ENCODE results near the gene JAKMIP2.

JAKMIP2 gene

GRCh38 chr5:147786142-147786541, 3.6 kb upstream of the JAKMIP2 start:
- DNase-seq: no peak

GRCh38 chr5:147784146-147784987, 1.8 kb upstream of the JAKMIP2 start:
- no peak for DNase-seq

GRCh38 chr5:147780924-147781573, 1.5 kb downstream of the JAKMIP2 start:
- no peak for DNase-seq

- DNase-seq: no peak
These were observed 2.8 kb downstream of the JAKMIP2 start for GRCh38 chr5:147779694-147780093.

- no peak for DNase-seq
These were observed 5.5 kb downstream of the JAKMIP2 start for GRCh38 chr5:147776989-147777388.

- no peak for DNase-seq
These were observed 8.9 kb downstream of the JAKMIP2 start for GRCh38 chr5:147773587-147773986.

GRCh38 chr5:147773139-147773538, 9.4 kb downstream of the JAKMIP2 start:
- no peak for DNase-seq

- DNase-seq: no peak
These were observed 15.5 kb downstream of the JAKMIP2 start for GRCh38 chr5:147767048-147767447.

- DNase-seq: no peak
These were observed 18.6 kb downstream of the JAKMIP2 start for GRCh38 chr5:147763791-147764525.

GRCh38 chr5:147760086-147760875, 22.2 kb downstream of the JAKMIP2 start:
- no peak for DNase-seq

GRCh38 chr5:147759441-147759840, 23.1 kb downstream of the JAKMIP2 start:
- no peak for DNase-seq

- DNase-seq: no peak
These were observed 26.0 kb downstream of the JAKMIP2 start for GRCh38 chr5:147756566-147756965.

GRCh38 chr5:147754372-147755122, 28.0 kb downstream of the JAKMIP2 start:
- no peak for DNase-seq

GRCh38 chr5:147753765-147754164, 28.8 kb downstream of the JAKMIP2 start:
- DNase-seq: no peak

- DNase-seq: no peak
These were observed 29.8 kb downstream of the JAKMIP2 start for GRCh38 chr5:147752666-147753290.

GRCh38 chr5:147752033-147752432, 30.5 kb downstream of the JAKMIP2 start:
- no peak for DNase-seq

GRCh38 chr5:147751156-147751830, 31.2 kb downstream of the JAKMIP2 start:
- no peak for DNase-seq

GRCh38 chr5:147750065-147750464, 32.5 kb downstream of the JAKMIP2 start:
- no peak for DNase-seq

- DNase-seq: no peak
These were observed 33.9 kb downstream of the JAKMIP2 start for GRCh38 chr5:147748590-147748989.

GRCh38 chr5:147746986-147747385, 35.5 kb downstream of the JAKMIP2 start:
- no peak for DNase-seq

Measured in activated CD4-positive, alpha-beta T cell treated with anti-CD3 and anti-CD28 coated beads for 1 hour (primary cell).